ENCODE data around the gene NHP2. TPM values are rescaled to one million over a fixed set of nuclear protein-coding genes. Genes with fewer than 3 reads are reported as not detected.
A peak's percentile ranks its signal among the peaks of the same experiment; 100 is the strongest.

NHP2 gene
- total RNA-seq, 2 donors from 2014 or later: 270 to 284 TPM

GRCh38 chr5:178163772-178164735, 10.4 kb upstream of the NHP2 start:
- no peak overlapping the region for H3K4me3 ChIP-seq
- no peaks in the 10 kb centered on the region for H3K36me3 ChIP-seq
- no peaks in the 10 kb centered on the region for H3K9me3 ChIP-seq
- 8% methylated on average over 33 of the region's 33 CpGs for WGBS
- no peak overlapping the region for H3K27ac ChIP-seq
- H3K4me1 ChIP-seq (replicated peaks): no peaks in the 10 kb centered on the region
- intact Hi-C loops (cut with DNase I): loop anchor here (2.0 kb wide), 1 partner anchor 87 kb away; no protein-coding TSS in a partner anchor
- peak; percentile 66 for DNase-seq (ENCODE audit: low spot score)
- H3K27me3 ChIP-seq (replicated peaks; ENCODE audit: insufficient read depth): no peaks in the 10 kb centered on the region
- no peak for TF ChIP-seq POLR2A (IDR thresholded peaks at IDR 0.05)
- TF ChIP-seq CTCF (IDR thresholded peaks at IDR 0.05): peak; percentile 87 to 99 (median 93)
- TF ChIP-seq POLR2AphosphoS5 (IDR thresholded peaks at IDR 0.05): peak; percentile 50

GRCh38 chr5:178162481-178162880, 8.8 kb upstream of the NHP2 start:
- Histone ChIP-seq H3K4me1 (replicated peaks) (no peaks in the 10 kb centered on the region), H3K27me3 (replicated peaks; ENCODE audit: insufficient read depth) (no peaks in the 10 kb centered on the region), H3K4me3 (no peak overlapping the region), H3K36me3 (no peaks in the 10 kb centered on the region), H3K9me3 (no peaks in the 10 kb centered on the region), H3K27ac (no peak overlapping the region)
- intact Hi-C loops (cut with DNase I): no loop called here
- 70% methylated on average over 9 of the region's 9 CpGs for WGBS
- DNase-seq (ENCODE audit: low spot score): no peak
- TF ChIP-seq POLR2AphosphoS5 (IDR thresholded peaks at IDR 0.05) (no peak), CTCF (IDR thresholded peaks at IDR 0.05) (no peak), POLR2A (IDR thresholded peaks at IDR 0.05) (no peak)

- 90% methylated on average over 5 of the region's 5 CpGs for WGBS
- TF ChIP-seq POLR2A (IDR thresholded peaks at IDR 0.05): no peak
- TF ChIP-seq CTCF (IDR thresholded peaks at IDR 0.05): no peak
- TF ChIP-seq POLR2AphosphoS5 (IDR thresholded peaks at IDR 0.05): no peak
- H3K36me3 ChIP-seq: no peaks in the 10 kb centered on the region
- H3K4me1 ChIP-seq (replicated peaks): no peaks in the 10 kb centered on the region
- H3K9me3 ChIP-seq: no peaks in the 10 kb centered on the region
- intact Hi-C loops (cut with DNase I): no loop called here
- no peaks in the 10 kb centered on the region for H3K27me3 ChIP-seq (replicated peaks; ENCODE audit: insufficient read depth)
- H3K27ac ChIP-seq: no peak overlapping the region
- no peak overlapping the region for H3K4me3 ChIP-seq
- no peak for DNase-seq (ENCODE audit: low spot score)
These were observed 6.5 kb upstream of the NHP2 start for GRCh38 chr5:178160176-178160575.

- 80% methylated on average over 8 of the region's 8 CpGs for WGBS
- H3K36me3 ChIP-seq: no peaks in the 10 kb centered on the region
- H3K27me3 ChIP-seq (replicated peaks; ENCODE audit: insufficient read depth): no peaks in the 10 kb centered on the region
- H3K9me3 ChIP-seq: no peaks in the 10 kb centered on the region
- H3K4me3 ChIP-seq: no peak overlapping the region
- TF ChIP-seq POLR2A (IDR thresholded peaks at IDR 0.05): no peak
- no peak for TF ChIP-seq POLR2AphosphoS5 (IDR thresholded peaks at IDR 0.05)
- TF ChIP-seq CTCF (IDR thresholded peaks at IDR 0.05): no peak
- DNase-seq (ENCODE audit: low spot score): no peak
- no peak overlapping the region for H3K27ac ChIP-seq
- intact Hi-C loops (cut with DNase I): loop anchor here (10.0 kb wide), 1 partner anchor 550 kb away; the partner anchor contains the start of gene B4GALT7
- peaks cover 7% of the 10 kb centered on the region for H3K4me1 ChIP-seq (replicated peaks)
These were observed 1.4 kb upstream of the NHP2 start for GRCh38 chr5:178155065-178155464.
